SK-N-MC (cell line): ENCODE data around the gene ATP2B2.

Experiments
- EZH2 ChIP-seq: fragments of 200-600 bp; sonication (generic); IDR thresholded peaks from one replicate; pipeline ENCODE4 v1.6.1; 2017; ENCODE audit warnings: antibody characterized with exemption
- FOXP2 ChIP-seq: optimal IDR thresholded peaks from 2 replicates; pipeline ENCODE3; 2011; ENCODE audit warnings: mild to moderate bottlenecking, moderate library complexity; ENCODE audit not compliant: insufficient read depth; ENCODE audit errors: extremely low read length, control extremely low read depth
- POLR2AphosphoS5 ChIP-seq: IDR thresholded peaks from 2 replicates; pipeline ENCODE4 v1.6.1; 2012; ENCODE audit warnings: mild to moderate bottlenecking, low read depth, low read length, borderline replicate concordance

- TF ChIP-seq EZH2 (no peak), POLR2AphosphoS5 (no peak), FOXP2 (no peak)
Observed at GRCh38 chr3:10378742-10379141, 126.6 kb downstream of the ATP2B2 start.
